Fibroblast of lung (primary cell): ENCODE results near the gene PTPRQ.

Source experiments
- CTCF ChIP-seq, 2 donors: IDR thresholded peaks in 1 of 2; conservative IDR thresholded peaks in 1 of 2; 1 replicate in 1 of 2; 2 replicates in 1 of 2; pipeline ENCODE4 v1.5.1; 2011 to 2012; ENCODE audit warnings: low read length in 2 of 2, control low read depth in 1 of 2, inconsistent platforms in 1 of 2, low read depth in 1 of 2, mild to moderate bottlenecking in 1 of 2
- EZH2 ChIP-seq: IDR thresholded peaks from 2 replicates; pipeline ENCODE4 v1.5.1; 2012; ENCODE audit warnings: low read length, control low read depth, mild to moderate bottlenecking; ENCODE audit errors: missing control alignments

- no peak for TF ChIP-seq CTCF (conservative IDR thresholded peaks at IDR 0.05 in 1 of 2, IDR thresholded peaks at IDR 0.05 in 1 of 2; ENCODE audit: low read depth in 1 of 2, low read length in 2 of 2)
- no peak for TF ChIP-seq EZH2
These were observed 218.6 kb downstream of the PTPRQ start for GRCh38 chr12:80662586-80662985.
